Smooth muscle cell (in vitro differentiated cells): ENCODE measurements around the gene C17orf114.

ENCODE experiments used
- DNase-seq: peaks from one replicate; lab custom pipeline; 2025; ENCODE audit not compliant: unreplicated experiment; lab: John Stamatoyannopoulos, UW
- H2AFZ ChIP-seq: fragments of 200-600 bp; sonication (generic); 2 replicates; pipeline ENCODE4 v1.6.0; 2016; ENCODE audit warnings: antibody characterized with exemption, low read depth, mild to moderate bottlenecking
- H3F3A ChIP-seq: fragments of 200-600 bp; sonication (generic); 2 replicates; pipeline ENCODE4 v1.6.0; 2017; ENCODE audit warnings: antibody characterized with exemption, low read depth
- H3K27ac ChIP-seq: fragments of 200-600 bp; sonication (generic); 2 replicates; pipeline ENCODE4 v1.5.1; 2016; ENCODE audit warnings: low read depth, mild to moderate bottlenecking
- H3K27me3 ChIP-seq: fragments of 200-600 bp; sonication (generic); 2 replicates; pipeline ENCODE4 v1.6.1; 2016; ENCODE audit warnings: low read depth, mild to moderate bottlenecking
- H3K36me3 ChIP-seq: fragments of 200-600 bp; sonication (generic); 2 replicates; pipeline ENCODE4 v1.5.1; 2016; ENCODE audit warnings: low read depth
- H3K4me1 ChIP-seq: fragments of 200-600 bp; sonication (generic); 2 replicates; pipeline ENCODE4 v1.5.1; 2016; ENCODE audit warnings: low read depth
- H3K4me2 ChIP-seq: fragments of 200-600 bp; sonication (generic); 2 replicates; pipeline ENCODE4 v1.6.0; 2016; ENCODE audit warnings: mild to moderate bottlenecking
- H3K4me3 ChIP-seq: fragments of 200-600 bp; sonication (generic); 2 replicates; pipeline ENCODE4 v1.5.1; 2016; ENCODE audit warnings: mild to moderate bottlenecking
- H3K79me2 ChIP-seq: fragments of 200-600 bp; sonication (generic); 2 replicates; pipeline ENCODE4 v1.6.0; 2016; ENCODE audit warnings: low read depth, mild to moderate bottlenecking
- H3K9ac ChIP-seq: fragments of 200-600 bp; sonication (generic); 2 replicates; pipeline ENCODE4 v1.6.0; 2016; ENCODE audit warnings: low read depth
- H3K9me3 ChIP-seq: fragments of 200-600 bp; sonication (generic); replicated peaks from 2 replicates; pipeline ENCODE4 v1.5.1; 2016; ENCODE audit warnings: low read depth
- H4K20me1 ChIP-seq: fragments of 200-600 bp; sonication (generic); 2 replicates; pipeline ENCODE4 v1.6.0; 2016; ENCODE audit warnings: low read depth
- CTCF ChIP-seq: fragments of 200-600 bp; sonication (generic); IDR thresholded peaks from 2 replicates; pipeline ENCODE4 v1.5.1; 2017; ENCODE audit warnings: borderline replicate concordance, mild to moderate bottlenecking, antibody characterized with exemption; ENCODE audit not compliant: insufficient read depth, poor library complexity, severe bottlenecking
- WGBS: methylation state at CpG from one replicate; pipeline ENCODE4 v1.1.7; 2016; ENCODE audit warnings: low lambda C conversion rate; 5-methylcytosine and 5-hydroxymethylcytosine counted together

C17orf114 gene

GRCh38 chr17:4827399-4827798 is 25.3 kb upstream of the C17orf114 start:
- 79% methylated on average over 8 of the region's 8 CpGs for WGBS
- DNase-seq: no peak
- Histone ChIP-seq H4K20me1 (no peaks in the 10 kb centered on the region), H3K79me2 (no peaks in the 10 kb centered on the region), H2AFZ (no peak overlapping the region), H3K4me3 (no peak overlapping the region), H3K36me3 (no peaks in the 10 kb centered on the region), H3K4me1 (no peaks in the 10 kb centered on the region), H3K9ac (no peak overlapping the region), H3K9me3 (no peaks in the 10 kb centered on the region), H3K27ac (no peak overlapping the region), H3F3A (peaks cover 4% of the 10 kb centered on the region), H3K4me2 (no peak overlapping the region), H3K27me3 (no peaks in the 10 kb centered on the region)
- TF ChIP-seq CTCF: no peak

- 92% methylated on average over 12 of the region's 12 CpGs for WGBS
- no peak for DNase-seq
- no peaks in the 10 kb centered on the region for H4K20me1 ChIP-seq
- H3K27ac ChIP-seq: no peak overlapping the region
- TF ChIP-seq CTCF: no peak
- H3K4me3 ChIP-seq: no peak overlapping the region
- no peaks in the 10 kb centered on the region for H3K27me3 ChIP-seq
- H3K79me2 ChIP-seq: no peaks in the 10 kb centered on the region
- H3K4me1 ChIP-seq: no peaks in the 10 kb centered on the region
- no peaks in the 10 kb centered on the region for H3K36me3 ChIP-seq
- H2AFZ ChIP-seq: no peak overlapping the region
- no peaks in the 10 kb centered on the region for H3K9me3 ChIP-seq
- no peaks in the 10 kb centered on the region for H3F3A ChIP-seq
- H3K4me2 ChIP-seq: no peak overlapping the region
- H3K9ac ChIP-seq: no peak overlapping the region
Observed at GRCh38 chr17:4823373-4824089, 21.4 kb upstream of the C17orf114 start.

GRCh38 chr17:4822835-4823234 is 20.7 kb upstream of the C17orf114 start:
- Histone ChIP-seq H3F3A (no peaks in the 10 kb centered on the region), H3K79me2 (no peaks in the 10 kb centered on the region), H3K27ac (no peak overlapping the region), H3K9me3 (no peaks in the 10 kb centered on the region), H3K4me1 (no peaks in the 10 kb centered on the region), H3K9ac (no peak overlapping the region), H2AFZ (no peak overlapping the region), H3K4me2 (no peak overlapping the region), H3K36me3 (no peaks in the 10 kb centered on the region), H3K27me3 (no peaks in the 10 kb centered on the region), H3K4me3 (no peak overlapping the region), H4K20me1 (no peaks in the 10 kb centered on the region)
- no peak for DNase-seq
- 91% methylated on average over 3 of the region's 3 CpGs for WGBS
- no peak for TF ChIP-seq CTCF

GRCh38 chr17:4818276-4818675 is 16.1 kb upstream of the C17orf114 start:
- Histone ChIP-seq H3K36me3 (no peaks in the 10 kb centered on the region), H4K20me1 (no peaks in the 10 kb centered on the region), H3K9me3 (no peaks in the 10 kb centered on the region), H2AFZ (no peak overlapping the region), H3K9ac (no peak overlapping the region), H3K27ac (no peak overlapping the region), H3F3A (no peaks in the 10 kb centered on the region), H3K4me2 (no peak overlapping the region), H3K27me3 (no peaks in the 10 kb centered on the region), H3K79me2 (no peaks in the 10 kb centered on the region), H3K4me3 (no peak overlapping the region), H3K4me1 (no peaks in the 10 kb centered on the region)
- no peak for TF ChIP-seq CTCF
- DNase-seq: no peak
- 87% methylated on average over 11 of the region's 12 CpGs for WGBS
